GM12873 (cell line): ENCODE results near the gene PROZ.

Experiments used
- TF ChIP-seq, protein P1 (sequence below): IDR thresholded peaks from 2 replicates; pipeline ENCODE4 v1.5.1; 2012; ENCODE audit warnings: low read depth, mild to moderate bottlenecking, moderate library complexity, low read length, control low read depth; ENCODE audit not compliant: insufficient read depth; ENCODE audit errors: missing control alignments

Gene PROZ

GRCh38 chr13:113205428-113205931 lies 47.0 kb downstream of the PROZ start:
- TF ChIP-seq, protein P1, sequence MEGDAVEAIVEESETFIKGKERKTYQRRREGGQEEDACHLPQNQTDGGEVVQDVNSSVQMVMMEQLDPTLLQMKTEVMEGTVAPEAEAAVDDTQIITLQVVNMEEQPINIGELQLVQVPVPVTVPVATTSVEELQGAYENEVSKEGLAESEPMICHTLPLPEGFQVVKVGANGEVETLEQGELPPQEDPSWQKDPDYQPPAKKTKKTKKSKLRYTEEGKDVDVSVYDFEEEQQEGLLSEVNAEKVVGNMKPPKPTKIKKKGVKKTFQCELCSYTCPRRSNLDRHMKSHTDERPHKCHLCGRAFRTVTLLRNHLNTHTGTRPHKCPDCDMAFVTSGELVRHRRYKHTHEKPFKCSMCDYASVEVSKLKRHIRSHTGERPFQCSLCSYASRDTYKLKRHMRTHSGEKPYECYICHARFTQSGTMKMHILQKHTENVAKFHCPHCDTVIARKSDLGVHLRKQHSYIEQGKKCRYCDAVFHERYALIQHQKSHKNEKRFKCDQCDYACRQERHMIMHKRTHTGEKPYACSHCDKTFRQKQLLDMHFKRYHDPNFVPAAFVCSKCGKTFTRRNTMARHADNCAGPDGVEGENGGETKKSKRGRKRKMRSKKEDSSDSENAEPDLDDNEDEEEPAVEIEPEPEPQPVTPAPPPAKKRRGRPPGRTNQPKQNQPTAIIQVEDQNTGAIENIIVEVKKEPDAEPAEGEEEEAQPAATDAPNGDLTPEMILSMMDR: no peak

DNA sequence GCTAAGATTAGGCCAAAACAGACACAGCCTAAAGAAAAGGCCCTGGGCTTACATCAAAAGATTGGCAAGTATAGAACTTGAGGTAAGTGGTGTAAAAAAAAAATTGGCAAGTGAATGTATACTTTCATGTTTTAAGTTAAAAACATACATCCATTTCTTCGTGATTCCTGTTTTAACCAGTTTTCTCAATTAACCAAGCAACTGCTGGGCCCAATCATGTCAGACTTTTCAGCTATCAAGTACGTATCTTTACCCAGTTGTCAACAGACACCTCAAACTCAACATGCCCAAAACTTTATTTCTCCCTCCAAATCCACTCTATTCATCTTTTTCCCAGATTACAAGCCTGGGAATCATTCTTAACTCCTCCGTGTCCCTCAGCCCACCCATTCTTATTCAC lies 49.0 kb downstream of the PROZ start:
- TF ChIP-seq, protein P1: no peak

GRCh38 chr13:113207890-113208420 lies 49.5 kb downstream of the PROZ start:
- TF ChIP-seq, protein P1: no peak

DNA sequence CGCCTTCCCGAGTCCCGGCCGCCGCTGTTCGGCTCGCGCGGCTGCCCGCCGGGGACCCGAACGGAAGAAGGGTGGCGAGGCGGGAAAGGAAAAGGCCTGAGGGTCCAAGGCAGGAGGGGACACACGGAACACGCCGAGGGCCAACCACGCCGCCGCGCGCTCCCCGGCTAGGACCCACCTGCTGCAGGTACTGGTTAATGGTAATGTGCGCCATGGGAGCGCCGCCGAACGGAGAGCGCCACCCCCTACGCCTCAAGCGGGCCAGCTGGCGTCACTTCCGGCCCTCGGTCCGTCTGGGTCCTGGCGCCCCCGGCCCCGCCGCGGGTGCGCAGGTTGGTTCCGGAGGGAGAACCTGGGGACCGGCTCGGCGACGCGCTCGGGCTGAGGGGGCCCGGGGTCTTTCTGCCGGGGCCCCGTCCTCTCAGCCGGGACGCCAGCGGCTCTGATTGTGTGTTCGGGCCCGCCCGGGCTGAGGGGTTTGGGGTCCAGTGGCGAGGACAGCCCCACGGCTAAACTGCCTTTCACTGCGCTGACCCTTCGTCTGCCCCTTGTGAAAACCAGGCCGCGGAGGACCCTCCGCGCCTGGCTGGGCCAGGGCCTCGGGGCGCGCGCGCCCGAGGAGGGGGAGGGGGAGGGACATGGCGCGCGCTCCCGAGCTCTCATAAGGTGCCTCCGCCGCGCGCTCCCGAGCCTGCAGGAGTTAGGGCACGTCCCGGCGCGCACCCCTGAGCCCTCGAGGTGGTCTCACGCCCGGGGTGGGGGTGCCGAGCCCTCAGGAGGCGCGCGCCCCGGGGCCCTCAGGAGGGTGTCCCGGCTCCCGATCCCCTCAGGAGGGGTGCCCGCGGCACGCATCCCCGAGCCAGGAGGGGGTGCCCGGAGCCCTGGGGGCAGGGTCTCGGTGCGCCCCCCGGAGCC lies 50.2 kb downstream of the PROZ start, which contains the start of gene PCID2:
TSS of gene PCID2 (minus strand) at position 249 of the 915 bp plus-strand sequence. CDS start at position 214, 35 bp downstream.
- TF ChIP-seq, protein P1: no peak

DNA sequence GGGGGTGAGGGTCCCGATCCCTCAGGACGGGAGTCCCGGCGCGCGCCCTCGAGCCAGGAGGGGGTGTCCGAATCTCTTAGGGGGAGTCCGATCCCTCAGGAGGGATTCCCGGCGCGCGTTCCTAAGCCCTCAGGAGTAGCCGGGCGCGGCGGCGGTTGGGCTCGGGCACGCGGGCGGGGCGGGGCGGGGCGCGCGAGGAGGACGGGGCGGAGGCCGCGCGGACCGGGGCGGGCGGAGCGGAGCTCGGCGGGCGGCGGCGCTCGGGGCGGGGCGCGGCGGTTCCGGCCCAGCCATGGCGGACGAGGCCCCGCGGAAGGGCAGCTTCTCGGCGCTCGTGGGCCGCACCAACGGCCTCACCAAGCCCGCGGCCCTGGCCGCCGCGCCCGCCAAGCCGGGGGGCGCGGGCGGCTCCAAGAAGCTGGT lies 50.9 kb downstream of the PROZ start, which contains the start of gene CUL4A:
TSS of gene CUL4A (plus strand) at position 278 of the 423 bp plus-strand sequence. CDS start at position 293, 15 bp downstream.
- TF ChIP-seq, protein P1: no peak

DNA sequence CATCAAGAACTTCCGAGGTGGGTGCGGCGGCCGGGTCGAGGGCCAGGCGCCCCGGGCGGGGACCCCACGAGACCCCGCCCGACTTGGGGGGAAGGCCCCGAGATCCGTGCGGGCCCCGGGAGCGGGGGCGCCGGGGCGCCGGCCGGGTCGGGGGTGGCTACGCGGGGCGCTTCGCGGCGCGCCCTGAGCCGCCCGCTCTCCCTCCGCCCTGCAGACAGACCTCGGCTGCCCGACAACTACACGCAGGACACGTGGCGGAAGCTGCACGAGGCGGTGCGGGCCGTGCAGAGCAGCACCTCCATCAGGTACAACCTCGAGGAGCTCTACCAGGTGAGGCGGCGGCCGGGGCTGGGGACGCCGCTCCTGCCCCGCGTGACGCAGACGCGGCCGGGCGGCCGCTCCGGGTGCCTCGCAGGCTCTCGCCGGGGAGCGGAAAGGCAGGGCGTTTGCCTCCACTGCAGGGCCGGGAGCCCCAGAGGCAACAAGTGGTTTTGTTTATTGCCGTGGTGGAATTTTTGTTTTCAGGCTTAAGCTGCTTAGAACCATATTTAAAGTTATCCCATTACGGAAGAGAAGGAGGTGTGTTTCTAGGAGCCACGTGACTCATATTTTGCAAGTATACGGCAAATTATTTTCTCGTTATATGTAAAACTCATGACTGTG lies 51.4 kb downstream of the PROZ start:
- TF ChIP-seq, protein P1: no peak

- TF ChIP-seq, protein P1: no peak
These were observed 52.4 kb downstream of the PROZ start for GRCh38 chr13:113210833-113211232.
